Dermis blood vessel endothelial cell (primary cell): Measurements from ENCODE around the gene TK2. TPM values are rescaled to one million over a fixed set of nuclear protein-coding genes. Genes with fewer than 3 reads are reported as not detected.
"Not testable (repeated sequence)": the region's sequence is repeated elsewhere in the genome, so short reads cannot be mapped to it uniquely, and the experiment has no call there.

Experiments used
- DNase-seq: peaks from one replicate; pipeline ENCODE4 v3.0.0; 2010
- total RNA-seq: library from RNA; depleted of rRNA; stranded (reverse); fragments of >200 nt; gene quantifications from 2 replicates; pipeline ENCODE4 v1.2.3, GENCODE V29; 2014

Gene TK2
- total RNA-seq, 1 donor from 2014 or later: 41.0 TPM

DNA sequence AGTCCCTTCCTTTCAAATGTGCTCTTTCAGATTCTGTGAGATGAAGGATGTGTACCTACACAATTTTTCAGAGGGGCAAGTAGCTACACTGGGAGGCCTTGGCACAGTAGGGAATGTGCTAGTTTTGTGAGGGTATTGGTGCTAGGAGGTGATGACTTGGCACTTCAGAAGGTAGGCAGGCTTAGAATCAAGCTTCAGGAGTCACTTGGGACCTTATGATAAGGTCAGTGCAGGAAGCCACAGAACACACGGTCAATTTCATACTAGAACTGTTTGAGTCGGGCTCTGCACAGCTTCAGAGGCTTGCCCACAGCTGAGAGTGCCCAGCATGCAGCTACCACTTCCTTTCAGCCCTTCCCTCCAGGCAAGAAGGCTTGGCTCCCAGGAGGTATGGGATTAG lies 22.4 kb upstream of the TK2 start:
- no peak for DNase-seq

- DNase-seq: peak; percentile 49
These were observed 20.0 kb upstream of the TK2 start for GRCh38 chr16:66569827-66570405.

- no peak for DNase-seq
These were observed 19.2 kb upstream of the TK2 start for GRCh38 chr16:66569131-66569530.

DNA sequence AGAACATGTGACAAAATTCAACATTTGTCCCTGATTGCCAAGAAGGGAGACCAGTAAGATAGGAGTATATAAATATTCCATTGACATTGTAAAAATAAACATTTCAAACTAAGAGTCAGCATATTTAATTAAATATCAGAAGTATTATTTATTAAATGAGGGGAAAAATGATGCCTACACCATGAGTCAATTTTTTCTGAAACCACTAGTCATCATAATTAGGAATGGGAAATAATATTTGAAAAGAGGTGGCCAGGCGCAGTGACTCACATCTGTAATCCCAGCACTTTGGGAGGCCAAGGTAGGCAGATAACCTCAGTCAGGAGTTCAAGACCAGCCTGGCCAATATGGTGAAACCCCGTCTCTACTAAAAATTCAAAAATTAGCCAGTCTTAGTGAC lies 18.4 kb upstream of the TK2 start:
- DNase-seq: no peak

DNA sequence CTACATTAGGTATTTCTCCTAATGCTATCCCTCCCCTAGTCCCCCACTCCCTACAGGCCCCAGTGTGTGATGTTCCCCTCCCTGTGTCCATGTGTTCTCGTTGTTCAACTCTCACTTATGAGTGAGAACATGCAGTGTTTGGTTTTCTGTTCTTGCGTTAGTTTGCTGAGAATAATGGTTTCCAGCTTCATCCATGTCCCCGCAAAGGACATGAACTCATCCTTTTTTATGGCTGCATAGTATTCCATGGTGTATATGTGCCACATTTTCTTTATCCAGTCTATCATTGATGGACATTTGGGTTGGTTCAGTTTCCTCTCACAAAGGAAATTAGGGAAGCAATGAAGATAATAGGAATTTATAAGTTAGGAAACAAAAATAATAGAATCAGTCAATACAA lies 17.3 kb upstream of the TK2 start:
- DNase-seq: not testable (repeated sequence)

DNA sequence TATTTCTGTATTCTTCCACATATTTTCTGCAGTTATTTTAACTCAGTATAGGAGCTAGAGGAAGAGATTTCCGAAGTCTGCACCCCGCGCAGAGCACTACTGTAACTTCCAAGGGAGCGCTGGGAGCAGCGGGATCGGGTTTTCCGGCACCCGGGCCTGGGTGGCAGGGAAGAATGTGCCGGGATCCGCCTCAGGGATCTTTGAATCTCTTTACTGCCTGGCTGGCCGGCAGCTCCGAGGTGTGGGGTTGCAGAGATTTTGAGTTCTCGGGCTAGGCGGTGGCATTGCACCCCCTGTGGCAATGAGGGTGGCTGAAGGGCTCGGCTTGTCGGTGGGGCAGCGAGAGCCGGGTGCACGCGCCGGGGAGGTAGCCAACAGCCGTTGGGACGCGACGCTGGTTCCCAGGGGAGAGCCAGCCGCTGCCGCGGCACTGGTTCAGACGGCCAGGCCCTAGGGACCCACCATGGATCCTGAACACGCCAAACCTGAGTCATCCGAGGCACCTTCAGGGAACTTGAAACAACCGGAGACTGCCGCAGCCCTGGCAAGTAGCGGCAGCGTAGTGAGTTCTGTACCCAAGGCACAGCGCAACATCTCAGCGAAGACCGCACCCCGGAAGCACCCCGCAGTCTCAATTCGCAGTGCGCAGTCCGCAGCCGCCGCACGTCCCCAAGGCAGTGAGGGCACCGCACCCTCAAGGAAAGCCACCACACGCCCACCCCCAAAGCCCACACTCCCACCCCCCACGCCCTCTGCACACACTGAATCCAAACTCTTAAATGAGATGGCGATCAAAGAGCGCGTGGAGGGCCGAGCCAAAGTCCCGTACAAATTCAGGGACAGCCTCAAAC lies 16.4 kb upstream of the TK2 start, which contains the start of gene CMTM1:
TSS of gene CMTM1 (plus strand) at position 389 of the 851 bp plus-strand sequence. CDS start at position 464, 75 bp downstream.
- no peak for DNase-seq

DNA sequence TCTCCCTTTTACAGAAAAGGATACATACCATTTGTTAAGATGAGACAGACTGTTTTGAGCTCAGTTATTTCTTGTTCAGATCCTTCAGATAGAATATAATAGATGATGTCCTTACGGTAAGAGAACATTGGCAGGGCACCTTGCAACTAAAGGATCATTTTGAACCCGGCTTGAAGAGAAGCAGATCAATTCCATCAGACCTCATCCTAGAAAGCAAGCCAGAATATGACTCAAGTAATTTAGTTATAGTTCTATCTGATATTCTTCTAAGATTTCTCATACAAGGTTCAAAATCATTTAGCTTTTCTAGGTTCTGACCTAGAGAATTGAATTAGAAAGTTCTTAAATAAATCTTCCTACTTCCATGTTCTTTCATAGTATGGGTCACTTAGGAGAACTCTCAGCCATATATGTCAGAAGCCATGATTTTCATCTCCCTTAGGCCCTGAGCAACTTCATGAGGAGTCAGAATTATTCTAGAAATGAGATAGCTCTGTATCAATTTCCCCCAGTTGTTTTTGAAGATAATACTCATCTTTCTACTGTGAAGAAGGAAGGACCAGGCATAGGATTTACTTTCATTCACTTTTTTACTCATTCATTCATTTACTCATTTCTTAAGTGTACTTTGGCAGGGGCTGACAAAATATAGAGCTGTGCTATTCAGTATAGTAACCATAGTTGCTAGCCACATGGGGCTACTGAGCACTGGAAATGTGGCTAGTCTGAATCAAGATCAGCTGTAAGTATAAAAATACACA lies 13.8 kb upstream of the TK2 start:
- DNase-seq: no peak

- DNase-seq: no peak
These were observed 13.1 kb upstream of the TK2 start for GRCh38 chr16:66562986-66563385.

DNA sequence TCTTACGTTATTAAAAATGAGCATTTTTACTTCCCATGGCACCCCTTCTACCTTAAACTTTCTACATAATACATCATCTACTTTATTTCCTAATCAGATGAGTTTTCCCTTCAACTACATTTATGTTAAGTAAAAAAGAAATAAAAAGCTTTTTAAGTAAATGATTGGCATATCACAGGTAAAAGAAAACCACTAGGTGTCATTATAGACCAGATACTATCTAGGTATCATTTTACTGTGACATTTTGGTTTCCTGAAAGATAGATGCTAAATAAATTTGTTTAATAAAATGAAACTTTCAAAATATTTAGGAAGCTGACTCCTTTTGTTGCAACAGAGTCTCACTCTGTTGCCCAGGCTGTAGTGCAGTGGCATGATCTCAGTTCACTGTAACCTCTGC lies 12.5 kb upstream of the TK2 start:
- no peak for DNase-seq

DNA sequence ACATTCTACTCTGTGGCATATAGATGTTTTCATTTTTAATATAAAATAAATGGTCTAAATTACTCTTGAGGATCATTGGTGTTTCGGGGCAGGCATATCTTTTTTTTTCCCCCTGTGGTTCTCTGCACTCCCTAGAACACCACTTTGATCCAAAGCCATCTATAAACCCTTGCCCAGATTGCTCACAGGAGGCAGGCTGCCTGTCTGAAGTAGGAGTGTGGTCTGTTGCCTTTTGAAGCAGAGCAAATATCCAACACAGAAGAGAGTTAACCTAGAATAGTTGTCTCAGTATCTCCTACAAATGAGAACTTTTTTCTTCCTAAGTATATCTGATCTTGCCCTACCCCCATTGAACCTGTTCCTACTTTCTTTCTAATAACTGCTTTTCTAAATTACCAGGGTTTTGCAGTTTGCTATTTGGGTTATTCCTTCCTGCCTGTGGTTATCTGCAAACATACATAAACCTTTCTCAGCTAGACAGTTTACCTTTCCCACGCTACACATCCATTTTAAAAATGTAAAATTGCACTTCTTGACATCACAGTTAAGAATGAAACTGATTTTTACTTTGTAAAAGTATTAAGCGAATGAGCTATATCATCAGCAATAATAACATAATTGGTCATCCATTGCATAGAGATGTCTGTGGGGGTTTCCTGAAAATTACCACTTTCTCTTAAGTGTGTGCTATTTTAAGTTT lies 11.6 kb upstream of the TK2 start:
- no peak for DNase-seq

DNA sequence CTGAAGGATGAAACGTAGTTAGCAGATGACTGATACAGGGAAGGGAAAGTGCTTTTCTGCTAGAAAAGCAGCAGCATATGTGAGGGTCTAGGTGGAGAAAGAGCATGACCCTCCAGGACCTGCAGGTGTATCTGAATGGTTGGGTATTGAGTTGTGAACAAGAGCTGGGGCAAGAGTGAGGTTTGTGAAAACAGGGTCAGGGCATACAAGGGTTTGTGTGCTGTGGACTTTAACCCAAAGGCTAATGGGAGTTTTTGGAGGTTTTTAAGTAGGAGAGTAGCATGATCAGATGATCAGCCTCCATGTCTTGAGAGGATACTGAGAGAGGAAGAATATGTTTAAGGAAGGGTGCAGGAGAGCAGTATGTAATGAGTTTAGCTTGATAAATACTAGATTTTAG lies 10.2 kb upstream of the TK2 start:
- DNase-seq: no peak

GRCh38 chr16:66554495-66554894 lies 4.6 kb upstream of the TK2 start:
- DNase-seq: no peak

DNA sequence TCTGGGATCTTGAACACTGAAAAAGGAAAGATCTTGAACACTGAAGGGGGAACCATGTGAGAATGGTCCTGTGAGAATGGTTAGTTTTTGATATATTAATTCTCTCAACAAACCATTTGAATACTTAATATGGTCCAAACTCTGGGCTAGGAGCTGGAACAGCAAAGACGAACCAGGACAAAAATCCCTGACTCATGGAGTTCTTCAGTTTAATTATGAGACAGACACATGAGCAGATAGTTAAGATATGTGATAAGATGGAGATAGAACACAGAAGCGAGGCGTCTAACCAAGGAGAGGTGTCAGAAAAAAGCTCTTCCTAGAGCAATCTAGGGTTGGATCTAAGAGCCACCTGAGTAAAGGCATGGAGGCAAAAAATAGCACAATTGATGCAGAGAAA lies 4.1 kb upstream of the TK2 start:
- no peak for DNase-seq

GRCh38 chr16:66553223-66553622 lies 3.3 kb upstream of the TK2 start:
- DNase-seq: peak; percentile 40

- peak; percentile 94 for DNase-seq
These were observed 2.6 kb upstream of the TK2 start, which contains the start of gene CKLF for GRCh38 chr16:66552286-66553177. TSS of gene CKLF (plus strand) at chr16:66552576. CDS start at chr16:66552716, 140 bp downstream.

DNA sequence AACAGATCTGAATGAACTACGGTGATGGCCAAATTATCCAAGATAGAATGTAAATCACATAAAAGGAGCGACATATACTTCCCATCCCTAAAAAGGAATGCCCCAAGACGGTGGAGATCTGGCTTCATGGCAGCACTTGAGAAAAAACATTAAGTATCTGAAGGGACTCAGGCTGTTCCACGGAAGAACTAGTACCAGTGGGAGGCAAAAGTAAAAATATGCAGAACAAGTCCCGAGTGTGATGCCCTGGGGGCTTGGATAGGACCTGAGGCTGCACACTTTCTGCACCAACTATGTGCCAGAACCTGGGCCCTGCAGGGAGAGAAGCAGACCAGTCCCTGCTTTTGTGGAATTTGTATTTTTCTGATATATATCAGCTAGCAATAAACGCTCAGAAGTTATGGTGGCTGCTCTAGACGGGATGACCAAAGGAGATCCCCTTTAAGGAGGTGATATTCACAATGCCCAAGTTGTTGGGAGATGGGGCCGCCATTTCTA lies 1.9 kb upstream of the TK2 start:
- DNase-seq: no peak

GRCh38 chr16:66551348-66551759 lies 1.4 kb upstream of the TK2 start:
- peak; percentile 40 for DNase-seq

DNA sequence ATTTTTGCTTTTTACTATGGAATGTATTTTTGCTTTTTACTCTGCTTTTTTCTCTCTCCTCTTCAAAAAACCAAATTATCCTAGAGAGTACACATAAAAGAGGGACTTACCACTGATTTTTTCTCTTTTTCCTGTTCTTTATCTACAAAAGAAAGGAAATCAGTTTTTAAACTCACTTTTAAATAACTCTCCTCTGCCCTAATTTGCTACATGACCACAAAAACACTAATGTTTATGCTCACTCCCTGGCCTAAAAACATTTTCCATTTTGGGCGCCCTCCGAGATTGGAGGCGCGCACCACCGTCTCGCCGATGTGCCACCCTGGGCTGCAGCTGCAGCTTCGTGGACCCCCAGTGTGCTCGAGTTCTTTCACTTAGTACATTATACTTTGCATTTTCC lies 1.1 kb downstream of the TK2 start:
- DNase-seq: no peak

DNA sequence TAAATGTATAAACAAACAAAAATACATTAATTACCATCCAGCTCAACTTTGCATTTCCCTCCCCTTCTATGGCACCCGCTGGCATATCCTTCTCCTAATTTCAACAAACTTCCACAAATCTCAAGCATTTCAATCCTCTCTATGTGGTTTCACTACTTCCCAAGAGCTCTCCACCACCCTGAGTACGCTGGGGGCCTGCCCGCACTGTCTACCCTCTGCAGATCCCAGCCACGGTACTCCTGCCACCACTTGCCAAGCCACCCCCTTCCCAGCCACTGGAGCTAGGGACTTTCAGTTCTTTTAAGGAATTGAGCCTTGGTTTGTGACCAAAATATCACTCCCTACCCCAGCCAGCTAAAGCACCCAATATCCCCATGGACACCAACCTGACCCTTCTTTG lies 1.9 kb downstream of the TK2 start:
- DNase-seq: no peak

- no peak for DNase-seq
These were observed 2.6 kb downstream of the TK2 start for GRCh38 chr16:66547101-66547989.
